Neural cell (in vitro differentiated cells): ENCODE measurements around the gene DOK5. TPM values are rescaled to one million over a fixed set of nuclear protein-coding genes. Genes with fewer than 3 reads are reported as not detected.

Experiments
- H2AFZ ChIP-seq: fragments of 200-600, 300-800 bp; sonication (generic), shearing (Covaris generic); 2 replicates; pipeline ENCODE4 v1.6.0; 2014; ENCODE audit warnings: low read depth, mild to moderate bottlenecking, antibody characterized with exemption, low read length, moderate library complexity
- H3F3A ChIP-seq: fragments of 200-600 bp; shearing (Covaris generic); 2 replicates; pipeline ENCODE4 v1.6.1; 2016; ENCODE audit warnings: mild to moderate bottlenecking, moderate library complexity, mixed read lengths, antibody characterized with exemption, low read length; ENCODE audit not compliant: insufficient read depth, poor library complexity, severe bottlenecking
- H3K27ac ChIP-seq: fragments of 200-600, 300-800 bp; sonication (generic), shearing (Covaris generic); 2 replicates; pipeline ENCODE4 v1.5.1; 2014; ENCODE audit warnings: mild to moderate bottlenecking, low read length, moderate library complexity
- H3K27me3 ChIP-seq: fragments of 300-800, 200-600 bp; sonication (generic), shearing (Covaris generic); 2 replicates; pipeline ENCODE4 v1.6.0; 2014; ENCODE audit warnings: mild to moderate bottlenecking, low read depth, low read length, moderate library complexity; ENCODE audit not compliant: insufficient read depth
- H3K36me3 ChIP-seq: fragments of 300-800, 200-600 bp; sonication (generic), shearing (Covaris generic); 2 replicates; pipeline ENCODE4 v1.5.1; 2014; ENCODE audit warnings: mild to moderate bottlenecking, antibody characterized with exemption, low read length, moderate library complexity; ENCODE audit not compliant: insufficient read depth
- H3K4me2 ChIP-seq: fragments of 300-800, 200-600 bp; sonication (generic), shearing (Covaris generic); 2 replicates; pipeline ENCODE4 v1.6.0; 2014; ENCODE audit warnings: mild to moderate bottlenecking, low read length
- H3K4me3 ChIP-seq: fragments of 300-800, 200-600 bp; sonication (generic), shearing (Covaris generic); 2 replicates; pipeline ENCODE4 v1.5.1; 2014; ENCODE audit warnings: mild to moderate bottlenecking, low read length, moderate library complexity
- H3K79me2 ChIP-seq: fragments of 200-600 bp; shearing (Covaris generic); replicated peaks from 2 replicates; pipeline ENCODE4 v1.6.0; 2014; ENCODE audit warnings: mild to moderate bottlenecking, low read length, moderate library complexity; ENCODE audit not compliant: insufficient read depth
- H3K9ac ChIP-seq: fragments of 300-800, 200-600 bp; sonication (generic), shearing (Covaris generic); 2 replicates; pipeline ENCODE4 v1.6.1; 2016; ENCODE audit warnings: mild to moderate bottlenecking, low read length, mixed read lengths
- H3K9me2 ChIP-seq: fragments of 200-600 bp; shearing (Covaris generic); 2 replicates; pipeline ENCODE4 v1.6.1; 2016; ENCODE audit warnings: mild to moderate bottlenecking, low read length, mixed read lengths; ENCODE audit not compliant: insufficient read depth
- H3K9me3 ChIP-seq: fragments of 200-600, 300-800 bp; sonication (generic), shearing (Covaris generic); 2 replicates; pipeline ENCODE4 v1.6.1; 2016; ENCODE audit warnings: mild to moderate bottlenecking, mixed run types, low read length, moderate library complexity, mixed read lengths
- H4K20me1 ChIP-seq: fragments of 200-600 bp; shearing (Covaris generic); 2 replicates; pipeline ENCODE4 v1.6.1; 2016; ENCODE audit warnings: mild to moderate bottlenecking, mixed run types; ENCODE audit not compliant: insufficient read depth
- EP300 ChIP-seq: fragments of 450-650 bp; conservative IDR thresholded peaks from 2 replicates; pipeline ENCODE4 v1.6.1; 2014; ENCODE audit warnings: antibody characterized with exemption, mild to moderate bottlenecking, moderate library complexity; ENCODE audit not compliant: poor library complexity, severe bottlenecking
- EZH2 ChIP-seq: fragments of 200-600, 300-800 bp; shearing (Covaris generic), sonication (generic); IDR thresholded peaks from 2 replicates; pipeline ENCODE4 v1.6.1; 2014; ENCODE audit warnings: antibody characterized with exemption, low read length, borderline replicate concordance, mild to moderate bottlenecking; ENCODE audit not compliant: insufficient read depth, poor library complexity, severe bottlenecking
- MXI1 ChIP-seq: fragments of 450-650 bp; conservative IDR thresholded peaks from 2 replicates; pipeline ENCODE4 v1.6.1; 2014; ENCODE audit warnings: antibody characterized with exemption, mild to moderate bottlenecking; ENCODE audit not compliant: poor library complexity, severe bottlenecking
- POLR2AphosphoS5 ChIP-seq: IDR thresholded peaks from 2 replicates; pipeline ENCODE4 v1.6.1; 2012
- RAD21 ChIP-seq: fragments of 450-650 bp; conservative IDR thresholded peaks from 2 replicates; pipeline ENCODE4 v1.6.1; 2014; ENCODE audit warnings: antibody characterized with exemption, mild to moderate bottlenecking, moderate library complexity
- SMC3 ChIP-seq: fragments of 450-650 bp; conservative IDR thresholded peaks from 2 replicates; pipeline ENCODE4 v1.6.1; 2014; ENCODE audit warnings: antibody characterized with exemption, mild to moderate bottlenecking, moderate library complexity; ENCODE audit not compliant: poor library complexity
- TAF1 ChIP-seq: IDR thresholded peaks from 2 replicates; pipeline ENCODE4 v1.6.1; 2012; ENCODE audit warnings: low read depth
- polyA plus RNA-seq: library from polyadenylated mRNA; depleted of rRNA; stranded (reverse); fragments of >200 nt; gene quantifications from 2 replicates; pipeline ENCODE4 v1.2.3, GENCODE V29; 2014
- TF ChIP-seq, protein P1 (sequence below): IDR thresholded peaks from 2 replicates; pipeline ENCODE4 v1.6.1; 2012; ENCODE audit warnings: borderline replicate concordance
- TF ChIP-seq, protein P2 (sequence below): fragments of 450-650 bp; IDR thresholded peaks from 2 replicates; pipeline ENCODE4 v1.5.1; 2014; ENCODE audit warnings: antibody characterized with exemption, mild to moderate bottlenecking, moderate library complexity; ENCODE audit not compliant: poor library complexity, severe bottlenecking

The DOK5 gene
- polyA plus RNA-seq, 1 donor from 2014 or later, result 4.6 TPM

DNA sequence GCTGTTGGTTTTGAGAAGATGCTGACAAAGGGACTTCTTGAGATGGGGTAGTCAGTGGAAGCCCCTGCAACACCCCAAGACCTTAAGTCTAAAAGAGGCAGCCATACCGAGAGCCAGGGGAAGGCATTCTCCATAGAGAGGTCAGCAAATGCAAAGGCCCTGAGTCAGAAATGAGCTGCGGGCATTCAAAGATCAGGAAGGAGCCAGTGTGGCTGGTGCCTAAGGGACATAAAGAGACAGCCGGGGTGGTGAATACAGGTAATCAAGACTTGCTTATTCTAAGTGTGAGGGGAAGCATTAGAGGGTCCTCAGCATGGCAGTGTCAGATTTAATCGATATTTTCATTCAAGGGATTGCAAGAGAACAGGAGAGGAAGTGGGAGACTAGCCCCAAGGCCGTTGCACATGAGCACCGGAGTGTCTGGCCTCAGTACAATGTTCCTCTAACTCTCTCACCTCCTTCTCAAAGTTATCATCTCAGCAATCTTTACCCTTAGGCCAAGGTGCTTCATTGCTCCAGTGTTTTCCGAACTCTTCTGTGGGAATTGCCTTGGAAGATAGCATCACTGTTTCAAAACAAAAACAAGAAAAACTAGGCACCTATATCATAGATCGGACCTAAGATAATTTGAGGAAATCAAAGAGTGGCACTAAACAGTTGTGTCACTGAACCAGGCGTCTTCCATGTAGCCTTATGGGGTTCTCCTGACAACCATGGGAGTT is 173.2 kb downstream of the DOK5 start:
- H4K20me1 ChIP-seq, result no peaks in the 10 kb centered on the region
- H3K9me3 ChIP-seq, result no peaks in the 10 kb centered on the region
- no peak overlapping the region for H3K4me3 ChIP-seq
- H3K9me2 ChIP-seq, result no peaks in the 10 kb centered on the region
- no peak overlapping the region for H3K27ac ChIP-seq
- no peaks in the 10 kb centered on the region for H3K79me2 ChIP-seq
- no peak overlapping the region for H3K4me2 ChIP-seq
- H3F3A ChIP-seq, result no peaks in the 10 kb centered on the region
- H3K27me3 ChIP-seq, result no peaks in the 10 kb centered on the region
- TF ChIP-seq EZH2, result no peak
- TF ChIP-seq EP300, result no peak
- TF ChIP-seq, protein P1, sequence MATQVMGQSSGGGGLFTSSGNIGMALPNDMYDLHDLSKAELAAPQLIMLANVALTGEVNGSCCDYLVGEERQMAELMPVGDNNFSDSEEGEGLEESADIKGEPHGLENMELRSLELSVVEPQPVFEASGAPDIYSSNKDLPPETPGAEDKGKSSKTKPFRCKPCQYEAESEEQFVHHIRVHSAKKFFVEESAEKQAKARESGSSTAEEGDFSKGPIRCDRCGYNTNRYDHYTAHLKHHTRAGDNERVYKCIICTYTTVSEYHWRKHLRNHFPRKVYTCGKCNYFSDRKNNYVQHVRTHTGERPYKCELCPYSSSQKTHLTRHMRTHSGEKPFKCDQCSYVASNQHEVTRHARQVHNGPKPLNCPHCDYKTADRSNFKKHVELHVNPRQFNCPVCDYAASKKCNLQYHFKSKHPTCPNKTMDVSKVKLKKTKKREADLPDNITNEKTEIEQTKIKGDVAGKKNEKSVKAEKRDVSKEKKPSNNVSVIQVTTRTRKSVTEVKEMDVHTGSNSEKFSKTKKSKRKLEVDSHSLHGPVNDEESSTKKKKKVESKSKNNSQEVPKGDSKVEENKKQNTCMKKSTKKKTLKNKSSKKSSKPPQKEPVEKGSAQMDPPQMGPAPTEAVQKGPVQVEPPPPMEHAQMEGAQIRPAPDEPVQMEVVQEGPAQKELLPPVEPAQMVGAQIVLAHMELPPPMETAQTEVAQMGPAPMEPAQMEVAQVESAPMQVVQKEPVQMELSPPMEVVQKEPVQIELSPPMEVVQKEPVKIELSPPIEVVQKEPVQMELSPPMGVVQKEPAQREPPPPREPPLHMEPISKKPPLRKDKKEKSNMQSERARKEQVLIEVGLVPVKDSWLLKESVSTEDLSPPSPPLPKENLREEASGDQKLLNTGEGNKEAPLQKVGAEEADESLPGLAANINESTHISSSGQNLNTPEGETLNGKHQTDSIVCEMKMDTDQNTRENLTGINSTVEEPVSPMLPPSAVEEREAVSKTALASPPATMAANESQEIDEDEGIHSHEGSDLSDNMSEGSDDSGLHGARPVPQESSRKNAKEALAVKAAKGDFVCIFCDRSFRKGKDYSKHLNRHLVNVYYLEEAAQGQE, result no peak
- TF ChIP-seq MXI1, result no peak
- no peak for TF ChIP-seq TAF1
- TF ChIP-seq POLR2AphosphoS5, result no peak
- no peak for TF ChIP-seq SMC3
- TF ChIP-seq, protein P2, sequence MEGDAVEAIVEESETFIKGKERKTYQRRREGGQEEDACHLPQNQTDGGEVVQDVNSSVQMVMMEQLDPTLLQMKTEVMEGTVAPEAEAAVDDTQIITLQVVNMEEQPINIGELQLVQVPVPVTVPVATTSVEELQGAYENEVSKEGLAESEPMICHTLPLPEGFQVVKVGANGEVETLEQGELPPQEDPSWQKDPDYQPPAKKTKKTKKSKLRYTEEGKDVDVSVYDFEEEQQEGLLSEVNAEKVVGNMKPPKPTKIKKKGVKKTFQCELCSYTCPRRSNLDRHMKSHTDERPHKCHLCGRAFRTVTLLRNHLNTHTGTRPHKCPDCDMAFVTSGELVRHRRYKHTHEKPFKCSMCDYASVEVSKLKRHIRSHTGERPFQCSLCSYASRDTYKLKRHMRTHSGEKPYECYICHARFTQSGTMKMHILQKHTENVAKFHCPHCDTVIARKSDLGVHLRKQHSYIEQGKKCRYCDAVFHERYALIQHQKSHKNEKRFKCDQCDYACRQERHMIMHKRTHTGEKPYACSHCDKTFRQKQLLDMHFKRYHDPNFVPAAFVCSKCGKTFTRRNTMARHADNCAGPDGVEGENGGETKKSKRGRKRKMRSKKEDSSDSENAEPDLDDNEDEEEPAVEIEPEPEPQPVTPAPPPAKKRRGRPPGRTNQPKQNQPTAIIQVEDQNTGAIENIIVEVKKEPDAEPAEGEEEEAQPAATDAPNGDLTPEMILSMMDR, result no peak
- no peak for TF ChIP-seq RAD21
- H3K9ac ChIP-seq, result no peak overlapping the region
- no peak overlapping the region for H2AFZ ChIP-seq
- no peaks in the 10 kb centered on the region for H3K36me3 ChIP-seq

DNA sequence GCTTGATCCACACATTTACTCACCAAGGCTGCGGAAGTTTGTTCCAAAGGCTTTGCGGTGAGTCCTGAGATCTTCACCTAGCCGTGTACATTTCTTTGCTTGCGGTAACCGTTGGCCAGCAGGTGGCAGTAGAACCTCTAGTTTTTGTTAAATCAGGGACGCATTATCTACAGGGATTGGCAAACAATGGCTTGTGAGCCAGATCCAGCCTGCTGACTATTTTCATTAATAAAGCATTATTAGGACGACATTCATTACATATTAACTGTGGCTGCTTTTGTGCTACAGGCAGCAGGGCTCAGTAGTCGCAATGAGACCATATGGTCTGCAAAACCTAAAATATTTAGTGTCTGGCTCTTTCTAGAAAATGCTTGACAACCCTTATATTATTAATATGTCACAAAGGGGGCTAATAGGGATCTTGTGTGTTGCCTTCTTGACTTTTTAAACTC is 174.1 kb downstream of the DOK5 start:
- H3K27me3 ChIP-seq, result no peaks in the 10 kb centered on the region
- no peaks in the 10 kb centered on the region for H4K20me1 ChIP-seq
- no peaks in the 10 kb centered on the region for H3F3A ChIP-seq
- no peak overlapping the region for H3K4me2 ChIP-seq
- H3K9ac ChIP-seq, result peak overlapping the region; percentile 42
- H3K36me3 ChIP-seq, result no peaks in the 10 kb centered on the region
- H2AFZ ChIP-seq, result peak overlapping the region; percentile 57
- peak overlapping the region; percentile 61 for H3K27ac ChIP-seq
- no peaks in the 10 kb centered on the region for H3K9me2 ChIP-seq
- TF ChIP-seq TAF1, result no peak
- TF ChIP-seq, protein P1, result no peak
- no peak for TF ChIP-seq MXI1
- TF ChIP-seq RAD21, result peak; percentile 92
- TF ChIP-seq, protein P2, result peak; percentile 91
- TF ChIP-seq POLR2AphosphoS5, result no peak
- peak; percentile 95 for TF ChIP-seq SMC3
- TF ChIP-seq EP300, result peak; percentile 26
- no peak for TF ChIP-seq EZH2
- H3K4me3 ChIP-seq, result no peak overlapping the region
- H3K79me2 ChIP-seq, result no peaks in the 10 kb centered on the region
- H3K9me3 ChIP-seq, result no peaks in the 10 kb centered on the region
